Activated CD8-positive, alpha-beta memory T cell treated with anti-CD3 and anti-CD28 coated beads for 24 hours (primary cell): ENCODE results near the gene WDR75.
"Not testable (repeated sequence)": the region's sequence is repeated elsewhere in the genome, so short reads cannot be mapped to it uniquely, and the experiment has no call there.

Experiments
- DNase-seq: peaks from one replicate; pipeline ENCODE4 v3.0.0-alpha.2; 2020

The WDR75 gene

GRCh38 chr2:189442468-189442867 is 1.2 kb downstream of the WDR75 start:
- DNase-seq: no peak

- DNase-seq: no peak
Observed at GRCh38 chr2:189444322-189444721, 3.0 kb downstream of the WDR75 start.

- DNase-seq: no peak
Observed at GRCh38 chr2:189446780-189447179, 5.5 kb downstream of the WDR75 start.

- DNase-seq: no peak
Observed at GRCh38 chr2:189454009-189454408, 12.7 kb downstream of the WDR75 start.

- no peak for DNase-seq
Observed at GRCh38 chr2:189465076-189465475, 23.8 kb downstream of the WDR75 start.

- DNase-seq: no peak
Observed at GRCh38 chr2:189465478-189465877, 24.2 kb downstream of the WDR75 start.

- DNase-seq: no peak
Observed at GRCh38 chr2:189466046-189466445, 24.8 kb downstream of the WDR75 start.

GRCh38 chr2:189466656-189467055 is 25.4 kb downstream of the WDR75 start:
- DNase-seq: no peak

- no peak for DNase-seq
Observed at GRCh38 chr2:189467160-189467559, 25.9 kb downstream of the WDR75 start.

- no peak for DNase-seq
Observed at GRCh38 chr2:189467593-189467992, 26.3 kb downstream of the WDR75 start.

- no peak for DNase-seq
Observed at GRCh38 chr2:189474526-189474925, 33.3 kb downstream of the WDR75 start.

- DNase-seq: no peak
Observed at GRCh38 chr2:189477756-189478155, 36.5 kb downstream of the WDR75 start.

- not testable (repeated sequence) for DNase-seq
Observed at GRCh38 chr2:189478289-189478688, 37.0 kb downstream of the WDR75 start.

- no peak for DNase-seq
Observed at GRCh38 chr2:189481071-189481470, 39.8 kb downstream of the WDR75 start.

- DNase-seq: no peak
Observed at GRCh38 chr2:189483571-189483970, 42.3 kb downstream of the WDR75 start.

- no peak for DNase-seq
Observed at GRCh38 chr2:189483980-189484740, 42.9 kb downstream of the WDR75 start.

GRCh38 chr2:189485146-189485545 is 43.9 kb downstream of the WDR75 start:
- DNase-seq: no peak

GRCh38 chr2:189486237-189486770 is 45.0 kb downstream of the WDR75 start:
- DNase-seq: no peak

- no peak for DNase-seq
Observed at GRCh38 chr2:189487283-189488007, 46.2 kb downstream of the WDR75 start.

- no peak for DNase-seq
Observed at GRCh38 chr2:189488008-189488310, 46.7 kb downstream of the WDR75 start.

- DNase-seq: no peak
Observed at GRCh38 chr2:189492451-189492850, 51.2 kb downstream of the WDR75 start.

GRCh38 chr2:189498205-189498604 is 56.9 kb downstream of the WDR75 start:
- no peak for DNase-seq

GRCh38 chr2:189499137-189499536 is 57.9 kb downstream of the WDR75 start:
- DNase-seq: no peak

- DNase-seq: no peak
Observed at GRCh38 chr2:189500456-189501160, 59.3 kb downstream of the WDR75 start.
